Measurements from ENCODE around the gene CORO7.
A peak's percentile ranks its signal among the peaks of the same experiment; 100 is the strongest.

Gene CORO7

DNA sequence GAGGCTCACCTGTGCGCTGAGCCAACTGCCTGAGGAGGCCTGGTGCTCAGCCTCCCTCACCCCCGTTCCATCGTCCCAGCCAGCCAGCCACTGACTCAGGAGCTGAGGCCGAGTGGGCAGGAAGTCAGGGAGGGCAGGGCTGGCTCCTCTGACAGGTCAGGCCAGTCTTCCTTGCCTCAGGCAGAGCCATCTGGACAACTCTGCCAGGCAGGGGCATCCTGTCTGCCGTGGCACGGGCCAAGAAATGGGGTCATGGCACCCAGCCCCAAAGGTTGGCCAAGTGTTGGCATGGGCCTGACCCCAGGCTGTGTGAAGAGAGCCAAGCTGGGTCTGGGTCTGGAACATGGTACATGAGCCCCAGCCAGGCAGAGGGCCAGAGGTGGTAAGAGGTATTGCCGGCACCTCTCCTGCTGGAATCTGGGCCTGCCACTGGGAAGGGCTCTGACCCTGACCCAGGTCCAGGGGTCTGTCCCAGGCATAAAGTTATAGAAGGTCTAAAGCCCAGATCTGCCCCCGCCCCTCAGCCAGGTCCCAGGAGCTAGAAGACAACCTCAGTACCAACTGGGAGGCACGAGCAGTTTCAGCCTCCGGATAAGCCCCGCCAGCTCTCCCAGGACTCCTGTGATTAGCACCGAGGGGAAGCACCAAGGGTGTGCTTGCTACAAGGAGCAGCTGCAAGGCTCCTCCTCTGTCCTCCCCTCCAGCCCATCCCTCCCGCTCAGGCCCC, 47.2 kb downstream of the CORO7 start:
- DNase-seq = no peak

DNA sequence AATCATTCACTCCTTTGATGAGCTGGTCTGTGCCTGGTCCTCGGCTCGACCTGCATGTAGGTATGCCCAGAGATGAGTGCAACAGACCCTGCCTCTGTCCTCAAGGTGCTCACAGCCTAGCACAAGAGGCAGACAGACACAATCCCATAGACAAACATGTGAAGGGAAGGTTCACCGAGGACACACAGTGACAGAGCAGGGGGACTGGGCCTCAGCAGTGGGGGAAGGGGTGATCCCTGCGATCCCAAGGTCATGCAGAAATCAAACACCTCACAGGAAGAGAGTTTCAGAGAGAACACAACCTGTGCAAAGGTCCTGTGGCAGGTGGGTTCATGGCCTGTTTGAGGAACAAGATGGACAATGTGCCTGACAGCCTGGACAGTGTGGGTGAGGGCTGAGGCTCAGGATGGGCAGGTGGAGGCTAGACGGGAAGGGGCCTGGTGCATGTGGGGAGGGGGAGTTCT, 49.0 kb downstream of the CORO7 start:
- DNase-seq = no peak

DNA sequence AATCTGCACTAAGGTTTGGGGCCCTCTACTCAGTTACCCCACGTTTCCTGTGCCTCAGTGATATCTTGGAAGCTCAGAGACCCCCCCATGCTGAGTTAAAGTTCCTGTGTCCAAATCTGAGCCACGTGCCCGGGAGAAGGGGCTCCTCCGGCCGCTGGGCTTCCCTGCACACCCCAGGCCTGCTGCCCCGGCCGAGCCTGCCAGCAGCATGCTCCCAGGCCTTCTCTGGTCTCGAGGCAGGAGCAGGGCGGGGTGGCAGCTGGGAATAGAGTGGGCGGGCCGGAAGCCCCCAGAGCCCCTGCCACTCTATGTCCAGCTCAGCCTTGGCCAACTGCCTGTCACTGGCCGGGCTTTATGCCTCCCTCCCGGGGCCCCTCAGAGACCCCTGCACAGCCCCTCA, 50.4 kb downstream of the CORO7 start:
- DNase-seq = no peak

DNA sequence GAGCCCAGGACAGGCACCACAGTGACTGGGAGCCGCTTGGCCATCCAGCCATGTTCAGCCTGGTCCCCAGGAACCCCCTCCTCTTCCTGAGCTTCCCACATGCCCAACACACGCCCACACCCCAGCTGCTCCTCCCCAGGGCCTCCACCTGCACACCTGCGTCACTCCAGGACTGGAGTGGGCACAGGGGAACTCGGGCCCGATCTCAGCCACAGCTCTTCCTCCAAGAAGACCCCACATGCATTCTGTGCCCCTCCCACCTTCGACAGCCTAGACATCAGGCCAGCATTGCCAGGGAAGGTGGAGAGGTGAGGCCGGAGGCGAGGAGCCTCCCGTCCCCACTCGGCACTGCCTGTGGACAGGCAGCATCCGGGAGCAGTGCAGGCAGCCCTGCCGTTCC, 50.8 kb downstream of the CORO7 start:
- DNase-seq = no peak

DNA sequence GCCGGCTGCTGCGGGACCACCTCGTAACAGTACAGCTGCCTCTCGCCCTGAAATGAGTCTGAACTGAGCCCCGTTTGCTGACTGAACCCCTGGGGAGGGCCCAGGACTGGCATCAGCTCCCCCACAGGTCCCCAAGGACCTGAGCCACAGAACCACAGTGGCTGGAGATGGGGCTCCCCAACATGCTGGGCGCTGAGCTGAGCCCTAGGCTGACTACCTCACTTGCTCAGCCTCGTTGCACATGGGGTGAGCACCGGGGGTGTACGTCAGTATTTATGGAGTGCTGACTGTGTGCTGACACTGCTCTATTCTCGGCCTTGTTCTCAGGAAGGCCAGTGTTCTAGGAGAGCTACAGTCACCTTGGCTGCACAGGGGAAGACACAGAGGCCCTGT, 51.4 kb downstream of the CORO7 start:
- DNase-seq = no peak

DNA sequence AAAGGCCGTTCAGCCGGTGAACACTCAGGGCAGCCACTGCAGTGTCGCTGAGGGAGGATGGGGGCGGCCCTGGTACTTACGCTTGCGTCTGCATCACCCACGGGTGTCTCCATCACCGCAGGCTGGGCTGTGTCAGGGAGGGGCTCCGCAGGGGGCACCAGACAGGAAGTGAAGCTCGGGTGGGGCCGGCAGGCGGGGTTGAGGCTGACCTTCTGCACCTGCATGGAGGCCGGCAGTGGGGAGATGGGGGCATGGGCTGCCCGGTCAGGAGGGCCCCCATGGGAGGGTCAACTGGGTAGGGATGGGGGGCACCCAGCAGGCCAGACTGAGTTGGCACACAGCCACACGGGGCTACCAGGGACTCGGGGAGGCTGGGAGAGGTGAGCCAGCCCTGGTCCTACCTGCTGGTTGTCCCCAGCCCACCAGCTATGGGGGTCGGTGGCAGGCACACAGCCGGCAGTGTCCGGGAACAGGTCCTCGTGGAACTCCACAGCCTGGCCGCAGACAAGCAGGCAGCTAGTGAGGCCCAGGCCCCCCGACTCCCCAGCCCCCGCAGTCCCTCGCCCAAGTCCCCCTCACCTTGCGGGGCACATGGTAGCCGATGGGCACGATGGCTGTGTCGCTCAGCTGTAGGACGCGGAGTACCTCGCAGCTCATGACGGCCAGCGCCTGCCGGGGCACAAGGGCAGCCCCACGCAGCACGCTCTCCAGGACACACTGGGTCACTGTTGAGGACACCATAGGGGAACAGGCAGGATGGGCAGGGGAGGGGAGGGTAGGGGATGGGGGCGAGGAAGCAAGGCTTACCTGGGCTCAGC, 52.0 kb downstream of the CORO7 start:
- DNase-seq = no peak

DNA sequence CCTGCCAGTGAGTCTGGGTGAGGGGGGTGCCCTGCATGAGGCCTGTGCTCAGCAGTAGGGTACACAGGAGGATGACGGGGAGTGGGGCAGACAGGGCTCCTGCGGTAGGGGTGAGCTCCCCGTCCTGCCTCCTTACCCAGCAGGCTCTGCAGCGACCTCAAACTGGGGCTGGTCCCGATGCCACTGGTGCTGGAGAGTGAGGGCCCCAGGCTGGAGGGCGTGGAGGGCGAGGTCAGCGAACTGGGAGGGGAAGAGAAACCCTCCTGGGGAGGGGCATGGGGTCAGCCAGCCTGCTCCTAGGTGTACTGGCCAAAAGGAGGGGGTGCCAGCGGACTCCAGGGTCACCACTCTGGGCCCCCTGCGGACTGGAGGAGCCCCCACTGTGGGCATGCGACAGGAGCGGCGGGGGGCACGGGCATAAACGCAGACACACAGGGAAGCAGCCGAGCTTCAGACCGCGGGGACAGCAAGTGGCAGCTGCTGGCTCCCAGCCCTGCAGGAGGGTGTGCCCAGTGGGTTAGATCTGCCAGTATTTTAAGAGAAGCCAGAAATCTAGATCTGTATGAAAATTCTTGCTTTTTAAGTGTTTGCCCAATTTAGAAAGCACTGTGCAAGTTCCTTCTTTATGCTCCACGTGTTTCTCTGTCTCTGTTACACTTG, 53.8 kb downstream of the CORO7 start:
- DNase-seq = no peak

DNA sequence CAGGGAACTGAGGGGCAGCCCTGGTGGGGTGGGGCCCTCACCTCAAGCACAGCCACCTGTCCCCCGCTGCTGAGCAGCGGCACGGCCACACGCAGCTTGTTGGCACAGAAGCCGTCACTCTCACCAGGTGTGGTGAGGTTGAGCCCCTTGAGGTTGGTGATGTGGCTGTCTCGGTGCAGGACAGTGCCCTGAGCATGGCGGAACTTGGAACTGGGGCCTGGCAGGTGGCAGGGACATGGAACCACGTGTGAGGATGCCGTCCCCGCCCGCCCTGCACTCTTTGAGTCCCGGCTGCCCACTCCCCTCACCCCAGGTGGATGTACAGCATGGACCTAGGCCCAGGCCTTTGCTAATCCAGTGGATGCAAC, 54.5 kb downstream of the CORO7 start:
- no peak for DNase-seq

DNA sequence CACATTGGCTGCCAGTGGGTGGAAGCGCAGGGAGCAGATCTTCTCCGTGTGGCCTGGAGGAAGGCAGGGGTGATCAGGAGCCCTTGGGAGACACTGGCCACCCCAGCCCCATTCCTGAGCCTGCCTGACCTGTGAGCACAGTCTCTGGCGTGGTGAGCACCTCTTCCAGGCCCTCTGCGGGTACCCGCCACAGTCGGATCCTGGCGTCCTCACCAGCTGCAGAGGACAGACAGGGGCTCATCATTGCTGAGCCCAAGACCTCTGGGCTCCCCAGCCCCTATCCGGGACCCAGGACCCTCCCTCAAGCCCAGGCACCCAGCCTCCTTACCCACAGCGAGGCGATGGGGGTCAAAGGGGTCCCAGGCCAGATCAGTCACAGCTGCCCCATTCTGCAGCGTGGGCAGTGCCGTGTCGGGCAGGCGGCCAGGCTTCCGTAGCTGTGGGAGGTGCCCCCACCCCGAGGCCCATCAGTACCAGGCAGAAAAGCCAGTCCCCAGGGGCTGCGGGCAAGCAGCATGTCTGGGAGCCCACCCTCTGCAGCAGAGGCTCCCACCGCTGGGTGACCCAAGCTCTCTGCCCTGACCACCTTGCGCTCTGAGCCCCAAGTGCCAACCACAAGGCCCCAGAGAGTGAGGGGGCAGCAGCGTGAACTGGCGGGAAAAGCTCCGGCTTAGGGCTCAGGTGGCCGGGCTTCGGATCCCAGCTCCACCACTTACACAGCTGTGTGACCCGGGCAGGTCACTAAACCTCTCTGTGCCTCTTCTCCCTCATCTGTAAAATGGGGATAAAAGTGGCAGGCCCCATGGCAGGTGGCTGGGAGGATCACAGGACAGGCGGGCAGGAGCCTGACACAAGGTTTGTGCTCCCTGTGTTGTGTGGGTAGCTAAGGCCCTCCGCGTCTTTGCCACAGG, 55.1 kb downstream of the CORO7 start:
- no peak for DNase-seq

DNA sequence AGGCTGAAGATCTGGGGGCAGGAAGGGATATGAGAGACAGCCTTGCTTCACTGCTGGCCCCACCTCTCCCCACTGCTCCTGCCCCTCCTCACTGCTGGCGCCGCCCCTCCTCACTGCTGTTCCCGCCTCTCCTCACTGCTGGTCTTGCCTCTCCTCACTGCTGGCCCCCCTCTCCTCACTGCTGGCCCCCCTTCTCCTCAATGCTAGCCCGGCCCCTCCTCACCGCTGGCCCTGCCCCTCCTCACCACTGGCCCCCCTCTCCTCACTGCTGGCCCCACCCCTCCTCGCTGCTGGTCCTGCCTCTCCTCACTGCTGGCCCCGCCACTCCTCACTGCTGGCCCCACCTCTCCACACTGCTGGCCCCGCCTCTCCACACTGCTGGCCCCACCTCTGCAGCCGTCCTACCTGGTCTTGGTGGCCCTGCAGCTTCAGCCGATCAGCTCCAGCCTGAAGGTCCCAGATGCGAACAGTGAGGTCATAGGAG, 55.8 kb downstream of the CORO7 start:
- DNase-seq = peak; percentile 33

DNA sequence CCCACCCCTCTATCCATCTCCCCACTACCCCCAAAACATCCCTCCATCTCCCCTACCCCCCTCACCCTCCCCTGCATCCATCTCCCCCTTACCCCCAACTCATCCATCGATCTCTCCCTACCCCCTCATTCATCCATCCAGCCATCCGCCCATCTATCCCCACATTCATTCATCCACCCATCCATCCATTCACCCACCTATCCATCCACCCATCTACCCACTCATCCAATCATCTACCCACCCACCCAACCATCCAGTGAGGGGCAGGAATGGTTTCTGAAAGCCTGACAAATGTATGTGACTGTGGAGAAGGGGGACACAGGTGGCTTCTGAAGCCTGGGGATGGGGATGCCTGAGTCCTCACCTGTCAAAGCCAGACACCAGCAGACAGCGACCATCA, 56.5 kb downstream of the CORO7 start:
- no peak for DNase-seq

DNA sequence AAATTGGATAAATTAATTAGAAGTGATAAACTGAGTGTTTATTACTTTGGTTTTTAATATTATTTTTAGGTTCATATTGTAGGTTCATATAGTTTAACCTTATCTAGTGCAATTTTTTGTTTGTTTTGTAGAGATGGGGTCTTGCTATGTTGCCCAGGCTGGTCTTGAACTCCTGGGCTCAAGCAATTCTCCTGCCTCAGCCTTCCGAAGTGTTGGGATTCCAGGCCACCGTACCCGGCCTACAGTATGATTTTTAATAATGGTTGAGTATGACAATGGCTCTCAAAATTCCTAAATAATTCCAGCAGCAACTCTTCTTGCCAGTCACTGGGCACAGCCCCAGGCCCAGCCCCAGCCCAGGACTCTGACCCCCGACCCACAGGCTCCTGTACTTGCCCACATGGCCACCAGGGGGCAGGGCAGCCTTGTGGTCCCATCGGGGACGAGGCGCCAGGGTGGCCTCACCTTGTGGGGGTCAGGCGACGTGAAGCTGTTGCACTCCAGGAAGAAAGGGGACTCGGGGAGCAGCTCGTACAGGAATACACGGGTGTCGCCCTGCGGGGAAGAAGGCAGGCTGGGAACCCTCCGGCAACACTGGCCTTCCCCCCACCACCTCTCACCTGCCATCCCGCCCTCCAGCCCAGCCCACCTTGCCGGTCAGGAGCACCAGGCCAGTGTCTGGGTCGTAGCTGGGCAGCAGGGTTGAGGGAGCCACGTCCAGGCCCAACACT, 57.4 kb downstream of the CORO7 start:
- DNase-seq = peak; percentile 43

DNA sequence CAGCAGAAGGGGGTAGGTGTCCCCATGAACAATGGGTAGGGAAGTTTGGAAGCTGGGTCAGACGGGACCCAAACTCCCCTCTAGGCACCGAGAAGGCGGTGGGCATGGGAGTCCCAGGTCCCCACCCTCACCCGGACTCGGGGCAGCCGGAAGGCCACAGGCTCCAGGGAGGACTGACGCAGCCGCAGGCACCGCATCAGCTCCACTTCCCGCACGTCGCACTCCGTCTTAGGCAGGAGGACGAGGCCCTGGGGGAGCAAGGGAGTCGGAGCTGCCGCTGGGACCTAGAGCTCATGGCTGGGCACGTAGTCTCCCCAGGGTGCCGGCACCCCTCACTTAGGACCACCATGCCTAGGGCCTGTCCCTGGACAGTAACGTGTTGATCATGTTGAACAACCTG, 58.2 kb downstream of the CORO7 start:
- no peak for DNase-seq

DNA sequence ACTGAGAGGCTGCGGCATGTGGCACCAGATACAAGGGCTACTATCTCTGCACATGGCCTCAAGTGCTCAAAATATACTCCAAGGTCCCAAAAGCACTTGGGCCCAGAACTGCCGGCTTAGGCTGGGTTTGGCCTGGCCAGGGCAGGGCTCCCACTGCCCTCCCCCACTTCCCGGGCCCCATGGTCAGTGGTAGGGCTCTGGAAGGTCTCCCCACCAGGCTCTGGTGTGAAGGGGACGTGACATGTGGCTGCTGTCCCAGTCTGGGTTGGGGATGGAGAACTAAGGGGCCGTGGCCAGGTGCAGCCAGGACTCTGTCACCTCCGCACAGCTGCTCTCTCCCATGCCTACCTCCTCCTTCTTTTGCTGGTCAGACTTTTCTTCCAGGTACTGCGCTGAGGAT, 59.6 kb downstream of the CORO7 start:
- no peak for DNase-seq

DNA sequence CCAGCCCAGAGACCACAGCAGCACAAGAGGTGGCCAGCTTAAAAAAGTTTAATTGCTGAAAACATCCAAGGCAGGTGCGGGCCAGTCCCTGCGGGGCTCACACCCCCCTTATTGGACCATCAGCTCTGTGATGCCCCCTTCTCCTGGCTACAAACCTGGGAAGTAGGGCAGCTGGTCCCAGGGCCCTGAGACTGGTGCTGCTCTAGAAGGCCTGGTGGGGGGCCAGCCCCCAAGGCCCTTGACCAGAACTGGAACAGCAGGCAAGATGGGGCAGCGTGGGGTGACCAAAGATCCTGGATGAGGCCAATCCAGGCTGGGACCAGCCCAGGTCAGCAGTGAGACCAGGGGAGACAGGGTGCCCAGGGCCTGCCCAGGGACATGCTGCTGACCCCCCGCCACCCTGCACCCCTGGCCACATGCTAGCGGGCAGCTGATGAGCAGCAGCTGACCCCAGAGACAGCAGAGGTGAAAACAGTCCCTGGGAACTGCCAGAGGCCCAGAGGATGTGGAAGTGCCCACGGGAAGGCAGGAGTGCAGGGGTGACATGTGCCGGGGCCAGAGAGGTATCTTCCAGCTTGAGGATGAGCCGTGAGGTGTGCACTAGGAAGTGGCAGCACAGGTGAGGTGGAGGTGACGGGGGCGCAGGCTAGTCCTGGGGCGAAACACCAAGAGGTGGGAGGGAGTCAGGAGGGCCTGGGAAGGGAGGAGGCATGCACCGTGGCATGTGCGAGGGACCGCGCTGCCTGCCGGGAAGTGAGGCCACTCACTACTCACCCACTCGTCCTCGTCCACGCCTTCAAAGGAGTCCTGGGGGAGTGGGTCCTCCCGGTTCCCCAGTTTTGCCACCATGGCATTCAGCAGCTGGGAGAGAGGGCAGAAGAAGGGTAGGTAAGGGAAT, 61.6 kb downstream of the CORO7 start:
- DNase-seq = no peak

DNA sequence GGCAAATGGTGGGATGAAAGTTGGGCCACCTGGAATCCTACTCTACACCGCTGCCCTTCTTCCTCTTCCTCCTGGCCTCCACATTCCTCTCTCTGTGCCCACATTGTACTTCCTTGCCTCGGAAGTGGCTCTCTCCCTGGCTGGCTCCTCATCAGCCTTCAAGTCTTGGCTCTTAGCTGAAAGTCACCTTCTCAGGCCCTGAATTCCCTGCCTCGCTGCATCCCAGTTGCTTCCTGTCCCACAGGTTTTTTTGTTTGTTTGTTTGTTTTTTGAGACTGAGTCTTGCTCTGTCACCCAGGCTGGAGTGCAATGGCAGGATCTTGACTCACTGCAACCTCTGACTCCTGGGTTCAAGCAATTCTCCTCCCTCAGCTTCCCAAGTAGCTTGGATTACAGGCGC, 62.7 kb downstream of the CORO7 start:
- no peak for DNase-seq

DNA sequence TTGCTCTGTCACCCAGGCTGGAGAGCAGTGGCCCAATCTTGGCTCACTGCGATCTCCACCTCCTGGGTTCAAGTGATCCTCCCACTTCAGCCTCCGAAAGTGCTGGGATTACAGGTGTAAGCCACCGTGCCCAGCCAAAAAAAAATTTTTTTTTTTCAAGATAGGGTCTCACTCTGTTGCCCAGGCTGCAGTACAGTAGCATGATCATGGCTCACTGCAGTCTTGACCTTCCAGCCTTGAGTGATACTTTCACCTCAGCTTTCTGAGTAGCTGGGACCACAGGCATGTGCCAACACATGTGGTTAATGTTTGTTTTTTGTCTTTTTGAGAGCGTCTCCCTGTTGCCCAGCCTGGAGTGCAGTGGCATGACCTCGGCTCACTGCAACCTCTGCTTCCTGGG, 63.6 kb downstream of the CORO7 start:
- DNase-seq = no peak

DNA sequence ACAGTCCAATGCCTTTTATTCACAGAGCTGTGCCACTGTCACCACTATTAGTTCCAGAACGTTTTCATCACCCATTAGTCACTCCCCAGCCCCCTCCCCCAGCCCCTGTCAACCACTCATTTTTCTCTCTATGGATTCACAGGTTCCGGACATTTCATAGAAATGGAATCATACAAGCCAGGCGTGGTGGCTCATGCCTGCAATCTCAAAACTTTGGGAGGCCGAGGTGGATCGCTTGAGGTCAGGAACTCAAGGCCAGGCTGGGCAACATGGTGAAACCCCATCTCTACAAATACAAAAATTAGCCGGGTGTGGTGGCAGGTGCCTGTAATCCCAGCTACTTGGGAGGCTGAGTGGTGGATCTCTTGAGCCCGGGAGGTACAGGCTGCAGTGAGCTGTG, 64.5 kb downstream of the CORO7 start:
- DNase-seq = peak; percentile 85

DNA sequence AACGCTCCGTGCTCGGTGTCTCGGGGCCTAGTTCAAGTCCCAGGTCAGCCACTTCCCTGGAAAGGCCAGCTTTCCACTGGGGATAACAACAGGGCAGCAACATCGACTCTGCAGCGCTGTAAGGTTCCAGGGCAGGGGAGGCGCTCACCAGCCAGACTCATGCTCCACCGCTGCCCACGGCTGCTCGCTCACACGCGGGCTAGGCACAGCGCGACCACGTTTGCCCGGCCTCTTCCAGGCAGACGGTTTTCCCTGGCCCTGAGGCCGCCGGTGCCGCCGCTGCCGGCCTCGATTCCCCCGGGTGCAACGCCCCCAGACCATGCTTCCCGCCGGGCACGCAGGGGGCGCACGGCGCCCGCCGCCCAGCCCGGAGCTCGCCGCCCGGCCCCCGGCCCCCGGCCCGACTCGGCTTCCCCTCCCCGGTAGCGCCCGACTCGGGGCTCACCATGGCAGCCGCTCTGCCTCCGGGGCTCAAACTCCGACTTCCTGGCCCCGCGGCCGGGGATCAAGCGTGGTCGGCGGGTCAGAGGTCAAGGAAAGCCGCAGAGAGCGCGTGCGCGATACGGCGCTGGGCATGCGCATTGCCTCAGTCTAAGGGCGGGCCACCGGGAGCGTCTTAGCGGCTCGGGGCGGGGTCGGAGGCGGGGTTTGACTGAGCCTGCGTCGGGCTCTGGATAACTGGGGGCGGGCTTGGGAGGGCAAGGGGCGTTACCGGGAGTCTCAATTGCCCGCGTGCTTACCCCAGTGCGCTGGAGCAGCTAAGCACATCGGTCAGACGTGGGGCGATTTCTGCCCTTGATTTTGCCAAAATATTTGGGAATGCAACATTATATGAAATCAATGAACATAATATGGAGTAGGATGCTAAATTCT, 65.4 kb downstream of the CORO7 start, which contains the start of gene PAM16:
TSS of gene PAM16 (minus strand) at position 535 of the 873 bp plus-strand sequence. CDS start at position 448, 87 bp downstream.
- peak; percentile 93 for DNase-seq

DNA sequence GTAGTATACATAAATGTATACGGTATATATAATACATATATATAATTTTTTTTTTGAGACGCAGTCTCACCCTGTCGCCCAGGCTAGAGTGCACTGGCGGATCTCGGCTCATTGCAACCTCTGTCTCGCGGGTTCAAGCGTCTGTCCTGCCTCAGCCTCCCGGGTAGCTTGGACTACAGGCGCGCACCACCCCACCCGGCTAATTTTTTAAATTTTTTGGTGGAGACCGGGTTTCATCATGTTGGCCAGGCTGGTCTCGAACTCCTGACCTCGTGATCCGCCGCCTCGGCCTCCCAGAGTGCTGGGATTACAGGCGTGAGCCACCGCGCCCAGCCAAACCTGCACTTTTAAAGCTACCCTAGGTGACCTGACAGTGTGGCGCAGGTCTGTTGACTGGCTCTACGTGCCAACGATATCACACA, 66.0 kb downstream of the CORO7 start:
- DNase-seq = no peak

All from fibroblast of skin of right biceps (primary cell).